Skeletal muscle tissue (tissue), 4 donors: Measurements from ENCODE around the gene JAKMIP2. TPM values are rescaled to one million over a fixed set of nuclear protein-coding genes. Genes with fewer than 3 reads are reported as not detected.
"Not testable (repeated sequence)": the region's sequence is repeated elsewhere in the genome, so short reads cannot be mapped to it uniquely, and the experiment has no call there.

ENCODE experiments used
- H3K27ac ChIP-seq: one replicate; pipeline ENCODE4 v1.7.0; 2013; ENCODE audit warnings: mild to moderate bottlenecking, low read depth, low read length, inconsistent platforms
- H3K27me3 ChIP-seq, 3 donors: one replicate each; pipeline ENCODE4 v1.7.0; 2013; ENCODE audit warnings: low read length in 3 of 3; ENCODE audit not compliant: control insufficient read depth in 3 of 3, insufficient read depth in 3 of 3
- H3K36me3 ChIP-seq, 3 donors: one replicate each; pipeline ENCODE4 v1.7.0; 2013; ENCODE audit warnings: low read length in 3 of 3; ENCODE audit not compliant: control insufficient read depth in 3 of 3, insufficient read depth in 3 of 3
- H3K4me1 ChIP-seq, 3 donors: one replicate each; pipeline ENCODE4 v1.7.0; 2013; ENCODE audit warnings: low read length in 3 of 3, mild to moderate bottlenecking in 3 of 3; ENCODE audit not compliant: control insufficient read depth in 3 of 3, insufficient read depth in 3 of 3
- H3K4me3 ChIP-seq, 3 donors: one replicate each; pipeline ENCODE4 v1.7.0; 2013; ENCODE audit warnings: low read length in 3 of 3
- H3K9ac ChIP-seq, 3 donors: one replicate each; pipeline ENCODE4 v1.7.0; 2013; ENCODE audit warnings: low read length in 3 of 3, mild to moderate bottlenecking in 3 of 3, moderate library complexity in 2 of 3, low read depth in 1 of 3
- H3K9me3 ChIP-seq, 3 donors: one replicate each; pipeline ENCODE4 v1.7.0; 2013; ENCODE audit warnings: low read length in 3 of 3; ENCODE audit not compliant: control insufficient read depth in 3 of 3
- total RNA-seq: library from RNA; depleted of rRNA; stranded (reverse); fragments of >200 nt; gene quantifications from one replicate; pipeline ENCODE4 v1.2.3, GENCODE V29; 2014
- donor health status: Osteomylitis.

Gene JAKMIP2
- total RNA-seq, 1 donor from 2014 or later = 0.52 TPM

DNA sequence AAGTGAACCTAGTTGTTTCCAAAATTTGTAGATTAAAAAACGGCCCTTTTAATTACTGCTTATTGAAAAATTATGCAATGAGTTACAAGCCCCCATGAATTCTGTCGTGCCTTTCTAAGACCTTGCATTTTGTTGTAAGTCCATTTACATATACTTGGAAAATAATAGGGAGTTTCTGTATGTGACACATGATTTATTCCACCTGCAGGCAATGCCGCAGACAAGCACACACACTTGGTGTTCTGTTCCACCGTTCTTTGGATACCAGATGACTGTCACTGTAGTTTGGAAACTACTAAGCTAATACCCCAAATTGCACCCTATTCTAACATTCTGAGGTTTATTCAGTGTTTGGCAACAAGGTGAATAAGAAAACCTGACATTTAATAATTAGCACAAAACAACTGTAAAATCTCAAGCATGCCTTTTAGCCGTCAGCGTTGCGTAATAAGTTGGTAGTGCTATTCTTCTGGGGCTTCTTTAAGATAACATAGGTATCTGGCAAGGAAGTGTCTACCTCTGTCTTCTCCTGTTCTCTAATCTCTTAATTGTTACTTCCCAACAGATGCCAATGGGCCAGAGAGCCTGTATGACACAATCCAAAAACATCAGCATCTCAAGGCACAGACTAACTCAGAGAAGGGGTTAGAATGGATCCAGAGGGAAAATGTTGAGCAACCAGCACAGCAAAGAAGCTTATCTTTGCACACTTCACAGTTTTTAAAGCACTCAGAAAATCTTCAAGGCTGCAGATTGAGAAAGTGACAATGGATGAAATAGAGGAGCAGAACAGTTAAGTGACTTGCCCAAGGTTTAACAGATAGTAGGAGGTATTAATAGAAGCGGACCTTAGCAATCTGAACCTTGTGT lies 224.4 kb downstream of the JAKMIP2 start:
- H3K9ac ChIP-seq = no peak overlapping the region
- H3K27me3 ChIP-seq = no peaks in the 10 kb centered on the region
- no peaks in the 10 kb centered on the region for H3K36me3 ChIP-seq
- H3K4me1 ChIP-seq = peaks cover 0 to 7% (median 6%) of the 10 kb centered on the region in 3 donors
- no peaks in the 10 kb centered on the region for H3K9me3 ChIP-seq
- H3K4me3 ChIP-seq = no peak overlapping the region
- H3K27ac ChIP-seq = no peak overlapping the region

DNA sequence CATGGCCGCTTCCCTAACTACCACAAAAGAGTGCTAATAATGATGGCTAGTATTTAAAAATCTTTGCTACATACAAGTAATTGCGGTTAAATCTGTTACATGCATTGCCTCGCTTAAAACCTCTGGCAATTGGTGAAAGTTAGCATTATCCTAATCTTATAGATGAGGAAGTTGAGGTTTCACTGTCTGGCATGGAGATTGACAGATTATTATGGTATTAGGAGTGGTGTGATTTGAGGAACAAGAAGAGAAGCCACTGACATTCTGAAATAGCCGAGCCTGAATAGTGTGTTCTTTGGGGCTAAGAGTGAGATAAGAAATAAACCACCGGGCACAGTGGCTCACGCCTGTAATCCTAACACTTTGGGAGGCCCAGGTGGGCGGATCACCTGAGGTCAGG lies 227.4 kb downstream of the JAKMIP2 start:
- no peak overlapping the region for H3K9ac ChIP-seq
- no peak overlapping the region for H3K4me3 ChIP-seq
- H3K36me3 ChIP-seq = no peaks in the 10 kb centered on the region
- no peaks in the 10 kb centered on the region for H3K27me3 ChIP-seq
- H3K4me1 ChIP-seq = peaks cover 0 to 8% (median 7%) of the 10 kb centered on the region in 3 donors
- peak overlapping the region; percentile 64 for H3K27ac ChIP-seq
- no peaks in the 10 kb centered on the region for H3K9me3 ChIP-seq

DNA sequence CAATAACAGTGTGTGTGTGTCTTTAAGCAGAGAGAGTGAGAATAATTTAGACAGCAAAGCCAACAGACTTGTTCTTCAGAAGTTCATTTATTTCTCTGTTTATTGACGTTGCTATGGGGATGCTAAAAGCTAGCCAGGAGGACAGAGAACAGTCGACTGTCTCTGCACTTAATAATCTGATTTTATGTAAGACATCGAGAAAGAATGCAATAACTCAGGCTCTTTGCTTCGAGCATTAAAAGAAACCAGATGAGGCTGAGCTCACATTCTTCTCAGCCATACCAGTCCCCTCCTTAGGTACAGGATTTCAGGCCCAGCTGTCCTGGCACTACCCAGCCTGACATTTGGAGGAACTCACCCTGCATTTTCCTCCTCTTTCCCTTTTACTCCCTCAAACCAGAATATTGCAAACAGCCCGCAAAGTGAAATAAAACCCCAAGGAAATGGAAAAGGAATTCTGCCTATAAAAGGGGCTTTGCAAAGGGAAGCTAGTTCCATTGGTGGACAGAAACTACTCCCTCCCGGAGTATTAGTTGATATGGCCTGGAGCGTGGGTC lies 228.2 kb downstream of the JAKMIP2 start:
- no peaks in the 10 kb centered on the region for H3K36me3 ChIP-seq
- H3K4me1 ChIP-seq = peaks cover 0 to 8% (median 7%) of the 10 kb centered on the region in 3 donors
- H3K27ac ChIP-seq = peak overlapping the region; percentile 64
- no peaks in the 10 kb centered on the region for H3K9me3 ChIP-seq
- H3K27me3 ChIP-seq = no peaks in the 10 kb centered on the region
- H3K4me3 ChIP-seq = peak overlapping the region in 2 of 3 donors; percentile 18 to 45
- H3K9ac ChIP-seq = peak overlapping the region in 2 of 3 donors; percentile 52 to 67

DNA sequence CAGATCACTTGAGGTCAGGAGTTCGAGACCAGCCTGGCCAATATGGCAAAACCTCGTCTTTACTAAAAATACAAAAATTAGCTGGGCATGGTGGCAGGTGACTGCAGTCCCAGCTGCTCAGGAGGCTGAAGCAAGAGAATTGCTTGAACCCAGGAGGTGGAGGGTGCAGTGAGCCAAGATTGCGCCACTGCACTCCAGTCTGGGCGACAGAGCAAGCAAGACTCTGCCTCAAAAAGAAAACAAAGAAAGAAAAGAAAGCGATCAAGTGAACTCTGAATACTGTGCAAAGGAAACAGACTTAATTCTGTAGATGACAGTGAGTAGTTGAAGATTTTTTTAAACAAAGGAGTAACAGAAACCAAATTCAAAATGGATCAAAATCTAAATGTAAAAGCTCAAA lies 228.7 kb downstream of the JAKMIP2 start:
- not testable (repeated sequence) for H3K4me3 ChIP-seq, H3K9me3 ChIP-seq, H3K4me1 ChIP-seq, H3K27me3 ChIP-seq, H3K36me3 ChIP-seq
- Histone ChIP-seq H3K27ac (peak overlapping the region; percentile 64), H3K9ac (peak overlapping the region in 2 of 3 donors; percentile 52 to 67)

DNA sequence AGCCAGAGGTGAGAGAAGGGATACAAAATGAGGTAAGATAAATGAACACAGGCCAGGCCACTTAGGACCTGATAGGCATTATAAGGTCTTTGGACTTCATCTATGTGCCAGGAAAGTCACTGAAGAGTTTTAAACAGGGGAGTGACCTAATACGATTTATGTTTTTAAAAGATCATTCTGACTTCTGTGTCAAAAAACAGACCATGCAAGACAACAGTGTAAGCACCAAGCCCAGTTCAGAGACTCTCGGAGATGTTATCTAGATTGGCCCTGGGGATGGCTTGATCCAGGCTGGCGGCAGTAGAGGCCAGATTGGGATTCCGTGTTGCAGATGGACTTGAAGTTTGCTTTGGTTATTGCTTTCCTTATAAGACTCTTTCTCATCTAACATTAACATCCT lies 229.6 kb downstream of the JAKMIP2 start:
- Histone ChIP-seq H3K36me3 (no peaks in the 10 kb centered on the region), H3K27ac (peak overlapping the region; percentile 2)

DNA sequence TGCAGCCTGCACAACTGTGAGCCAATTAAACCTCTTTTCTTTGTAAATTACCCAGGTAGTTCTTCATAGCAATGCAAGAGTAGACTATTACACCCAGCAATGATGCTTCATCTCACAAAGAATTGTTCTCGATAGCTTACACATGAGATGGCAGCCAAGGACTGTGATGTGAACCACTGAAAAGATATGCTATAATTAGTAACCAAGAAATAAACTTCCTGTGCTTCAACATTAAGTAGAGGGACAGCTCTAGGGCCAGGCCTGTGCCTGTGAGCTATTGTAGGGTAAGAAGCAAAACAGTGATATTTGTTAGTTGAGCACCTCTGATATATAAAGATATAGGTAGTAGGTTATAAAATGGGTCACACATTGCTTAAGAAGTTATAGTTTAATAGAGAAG lies 230.9 kb downstream of the JAKMIP2 start:
- H3K9me3 ChIP-seq = no peaks in the 10 kb centered on the region
- no peak overlapping the region for H3K27ac ChIP-seq
- no peaks in the 10 kb centered on the region for H3K27me3 ChIP-seq
- no peak overlapping the region for H3K4me3 ChIP-seq
- no peak overlapping the region for H3K9ac ChIP-seq
- peaks cover 0 to 8% (median 7%) of the 10 kb centered on the region in 3 donors for H3K4me1 ChIP-seq
- no peaks in the 10 kb centered on the region for H3K36me3 ChIP-seq

More for the DNA sequence above, 229.6 kb downstream of the JAKMIP2 start:
- no peak overlapping the region for H3K4me3 ChIP-seq
- no peaks in the 10 kb centered on the region for H3K9me3 ChIP-seq
- peaks cover 0 to 8% (median 7%) of the 10 kb centered on the region in 3 donors for H3K4me1 ChIP-seq
- no peak overlapping the region for H3K9ac ChIP-seq
- H3K27me3 ChIP-seq = no peaks in the 10 kb centered on the region

DNA sequence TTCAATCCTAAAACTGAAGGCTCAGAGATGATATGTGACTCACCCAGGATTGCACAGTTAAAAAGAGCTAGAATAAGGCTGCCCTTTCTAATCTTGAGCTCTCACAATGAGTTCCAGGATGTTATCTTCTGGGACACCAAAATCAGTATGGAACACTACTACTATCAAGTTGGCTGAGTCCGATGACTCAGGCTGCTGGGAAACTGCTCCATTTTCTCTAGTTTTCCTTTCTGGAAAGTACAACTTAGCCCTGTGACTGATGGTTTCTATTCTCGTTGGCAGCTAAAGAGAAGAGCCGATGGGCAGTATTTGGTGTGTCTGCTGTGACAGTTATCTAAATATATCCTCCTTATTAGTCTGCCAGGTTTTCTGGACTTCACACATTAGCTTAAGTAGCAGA lies 234.8 kb downstream of the JAKMIP2 start:
- Histone ChIP-seq H3K4me3 (no peak overlapping the region), H3K4me1 (peaks cover 0 to 3% (median 0%) of the 10 kb centered on the region in 3 donors), H3K9ac (no peak overlapping the region), H3K9me3 (no peaks in the 10 kb centered on the region), H3K27me3 (no peaks in the 10 kb centered on the region), H3K27ac (no peak overlapping the region), H3K36me3 (no peaks in the 10 kb centered on the region)

DNA sequence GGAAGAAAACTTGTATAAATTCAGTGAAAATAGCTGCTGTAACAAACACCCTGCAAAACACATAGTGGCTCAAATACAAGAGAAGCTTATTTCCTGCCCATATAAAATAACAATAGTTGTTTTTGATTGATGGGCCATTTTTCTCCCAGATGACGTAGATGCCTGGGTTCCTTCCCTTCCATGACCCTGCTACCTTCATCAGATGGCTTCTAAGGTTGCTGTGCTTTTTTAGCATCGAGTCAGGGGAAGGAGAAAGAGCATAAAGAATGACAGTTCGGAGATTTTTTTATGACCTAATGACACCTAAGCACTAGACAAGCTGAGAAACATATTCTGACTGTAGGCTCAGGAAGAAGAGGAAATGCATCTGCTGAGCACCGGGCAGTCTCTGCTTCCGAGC lies 238.0 kb downstream of the JAKMIP2 start:
- no peaks in the 10 kb centered on the region for H3K4me1 ChIP-seq
- H3K9me3 ChIP-seq = no peaks in the 10 kb centered on the region
- no peaks in the 10 kb centered on the region for H3K27me3 ChIP-seq
- no peaks in the 10 kb centered on the region for H3K36me3 ChIP-seq
- no peak overlapping the region for H3K27ac ChIP-seq
- no peak overlapping the region for H3K9ac ChIP-seq
- H3K4me3 ChIP-seq = no peak overlapping the region

DNA sequence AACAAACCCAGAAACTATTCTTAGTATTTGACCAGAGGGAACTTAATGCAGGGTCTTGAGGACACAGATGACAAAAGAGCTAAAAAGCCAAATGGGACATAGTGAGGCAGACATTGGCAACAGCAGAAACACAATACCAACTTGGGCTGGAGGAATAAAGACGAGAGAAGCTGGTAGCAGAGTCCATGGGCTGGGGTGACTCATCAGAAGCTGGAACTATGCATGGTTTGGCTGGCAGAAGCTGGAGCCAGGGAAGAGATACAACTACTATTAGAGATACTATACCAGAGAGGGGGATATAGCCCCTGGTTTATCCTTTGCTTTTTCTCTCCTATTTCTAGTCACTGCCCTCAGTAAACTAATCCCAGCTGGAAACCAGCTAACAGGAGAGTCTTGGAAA lies 243.5 kb downstream of the JAKMIP2 start:
- no peaks in the 10 kb centered on the region for H3K9me3 ChIP-seq
- H3K9ac ChIP-seq = no peak overlapping the region
- no peaks in the 10 kb centered on the region for H3K36me3 ChIP-seq
- no peaks in the 10 kb centered on the region for H3K27me3 ChIP-seq
- H3K4me3 ChIP-seq = no peak overlapping the region
- H3K27ac ChIP-seq = no peak overlapping the region
- no peaks in the 10 kb centered on the region for H3K4me1 ChIP-seq

DNA sequence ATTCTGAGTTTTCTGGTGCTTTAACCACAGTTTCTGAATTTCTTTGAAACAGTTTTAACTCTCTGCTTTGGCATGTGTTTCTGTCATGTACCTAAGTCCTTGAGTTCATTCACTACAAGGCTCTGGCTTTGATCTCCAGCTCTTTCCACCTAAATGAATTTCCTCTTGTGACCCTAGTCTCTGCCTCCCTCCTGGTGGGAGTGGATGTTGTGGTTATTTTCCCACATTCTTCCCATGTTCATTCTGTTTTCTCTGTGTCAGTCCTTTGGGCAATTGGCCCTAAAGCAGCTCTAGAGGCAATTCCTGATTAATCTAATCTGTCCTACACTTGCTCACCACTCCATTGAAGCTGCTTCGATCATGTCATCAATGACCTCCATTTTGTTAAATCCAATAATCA lies 244.3 kb downstream of the JAKMIP2 start:
- H3K9me3 ChIP-seq = no peaks in the 10 kb centered on the region
- H3K27me3 ChIP-seq = no peaks in the 10 kb centered on the region
- no peak overlapping the region for H3K4me3 ChIP-seq
- H3K9ac ChIP-seq = no peak overlapping the region
- H3K4me1 ChIP-seq = no peaks in the 10 kb centered on the region
- no peaks in the 10 kb centered on the region for H3K36me3 ChIP-seq
- H3K27ac ChIP-seq = no peak overlapping the region
